ENCODE results near the gene TAL1.

GRCh38 chr1:47209091-47209490 is 22.9 kb downstream of the TAL1 start:
- no peak for TF ChIP-seq CTCF (IDR thresholded peaks at IDR 0.05; ENCODE audit: low read depth, low read length)
- no peak for TF ChIP-seq POLR2A (IDR thresholded peaks at IDR 0.05; ENCODE audit: extremely low read depth, insufficient read length)
- no peak for TF ChIP-seq MAX (IDR thresholded peaks at IDR 0.05; ENCODE audit: low read depth, low read length)
